Spleen (tissue), 11 donors: Measurements from ENCODE around the gene IGHMBP2. TPM values are rescaled to one million over a fixed set of nuclear protein-coding genes. Genes with fewer than 3 reads are reported as not detected.
A peak's percentile ranks its signal among the peaks of the same experiment; 100 is the strongest.

Experiments used
- DNase-seq: peaks from one replicate; pipeline ENCODE4 v3.0.0-alpha.2; 2020
- H3K27ac ChIP-seq, 8 donors: fragments of 200-600 bp; sonication (generic) in 7 of 8; 1 replicate in 4 of 8; 2 replicates in 4 of 8; pipeline versions ENCODE4 v1.5.0 to v1.8.0; 2016 to 2021; ENCODE audit warnings: inconsistent platforms in 4 of 8, mild to moderate bottlenecking in 4 of 8, moderate library complexity in 1 of 8
- H3K27me3 ChIP-seq, 7 donors: fragments of 200-600 bp; sonication (generic) in 6 of 7; replicated peaks in 1 of 7; 1 replicate in 4 of 7; 2 replicates in 3 of 7; pipeline versions ENCODE4 v1.5.0 to v1.8.0; 2016 to 2021; ENCODE audit warnings: inconsistent platforms in 3 of 7, mild to moderate bottlenecking in 1 of 7
- H3K36me3 ChIP-seq, 6 donors: fragments of 200-600 bp; sonication (generic) in 5 of 6; 1 replicate in 4 of 6; 2 replicates in 2 of 6; pipeline versions ENCODE4 v1.5.0 to v1.8.0; 2016 to 2021; ENCODE audit warnings: inconsistent platforms in 2 of 6
- H3K4me1 ChIP-seq, 6 donors: fragments of 200-600 bp; sonication (generic) in 5 of 6; 1 replicate in 3 of 6; 2 replicates in 3 of 6; pipeline versions ENCODE4 v1.5.0 to v1.8.0; 2016 to 2021; ENCODE audit warnings: inconsistent platforms in 3 of 6
- H3K4me3 ChIP-seq, 8 donors: fragments of 200-600 bp; sonication (generic) in 7 of 8; 1 replicate in 4 of 8; 2 replicates in 4 of 8; pipeline versions ENCODE4 v1.5.0 to v1.8.0; 2016 to 2021; ENCODE audit warnings: inconsistent platforms in 4 of 8, mild to moderate bottlenecking in 4 of 8, moderate library complexity in 2 of 8
- H3K9me3 ChIP-seq, 8 donors: fragments of 200-600 bp; sonication (generic) in 7 of 8; 1 replicate in 4 of 8; 2 replicates in 4 of 8; pipeline versions ENCODE4 v1.5.0 to v1.8.0; 2016 to 2021; ENCODE audit warnings: inconsistent platforms in 4 of 8
- POLR2A ChIP-seq, 3 donors: fragments of 450-650 bp; IDR thresholded peaks; one replicate each; pipeline ENCODE4 v1.5.1; 2017; ENCODE audit warnings: antibody characterized with exemption in 3 of 3, mild to moderate bottlenecking in 1 of 3
- POLR2AphosphoS5 ChIP-seq, 3 donors: sonication (generic); formaldehyde crosslinking; IDR thresholded peaks; one replicate each; pipeline ENCODE4 v1.5.1; 2017; ENCODE audit warnings: antibody characterized with exemption in 3 of 3
- WGBS, 5 donors: extraction: QIAGEN DNeasy Blood & Tissue Kit in 3 of 5; methylation state at CpG; one replicate each; pipeline versions ENCODE4 v1.1.5 to v1.1.7; 2013 to 2018; 5-methylcytosine and 5-hydroxymethylcytosine counted together
- intact Hi-C: fragments of 100-400 bp; cut with DNase I; formaldehyde crosslinking; loops from one replicate; pipeline ENCODE4 v1.15.0; 2023; ENCODE audit warnings: low total_unique reads
- polyA plus RNA-seq, 3 donors: library from polyadenylated mRNA; stranded (reverse); fragments of 200-250 nt; gene quantifications; one replicate each; pipeline ENCODE4 v1.2.1, GENCODE V29; 2013
- total RNA-seq, 7 donors: library from RNA; depleted of rRNA in 3 of 7; stranded (reverse); fragments of >200 nt in 3 of 7; fragmentation: NEBNext Ultra II Directional in 4 of 7; extraction: Animal tissue kit (Norgen Biotek cat#: 25700) in 4 of 7; gene quantifications; one replicate each; pipeline versions ENCODE4 v1.1.0 to v1.2.1, GENCODE V29; 2016 to 2021
- TF ChIP-seq, protein P1 (sequence below), 11 experiments: fragments of 200-600 bp in 7 of 11; fragments of 450-650 bp in 4 of 11; sonication (generic) in 4 of 11; IDR thresholded peaks in 8 of 11; conservative IDR thresholded peaks in 3 of 11; 1 replicate in 7 of 11; 2 replicates in 4 of 11; pipeline versions ENCODE4 v1.4.0 to v1.8.0; 2016 to 2021; ENCODE audit warnings: antibody characterized with exemption in 11 of 11, inconsistent platforms in 4 of 11, mild to moderate bottlenecking in 1 of 11
- donor health status: healthy with polysubstance abuse.
- donor health status: DM: no; HTN: no; CAD: no; lungs with moderate emphysema.
- donor health status: DM: no; HTN: no; CAD: no.
- donor health status: Bipolar disorder and iron deficiency.
- donor health status: healthy.
- donor health status: DM: no; HTN: no; CAD: no.
- donor health status: DM: yes; HTN: yes; CAD: no.

The IGHMBP2 gene
- total and polyA plus RNA-seq, 10 donors: 8.2 to 31.6 (median 24.6) TPM

DNA sequence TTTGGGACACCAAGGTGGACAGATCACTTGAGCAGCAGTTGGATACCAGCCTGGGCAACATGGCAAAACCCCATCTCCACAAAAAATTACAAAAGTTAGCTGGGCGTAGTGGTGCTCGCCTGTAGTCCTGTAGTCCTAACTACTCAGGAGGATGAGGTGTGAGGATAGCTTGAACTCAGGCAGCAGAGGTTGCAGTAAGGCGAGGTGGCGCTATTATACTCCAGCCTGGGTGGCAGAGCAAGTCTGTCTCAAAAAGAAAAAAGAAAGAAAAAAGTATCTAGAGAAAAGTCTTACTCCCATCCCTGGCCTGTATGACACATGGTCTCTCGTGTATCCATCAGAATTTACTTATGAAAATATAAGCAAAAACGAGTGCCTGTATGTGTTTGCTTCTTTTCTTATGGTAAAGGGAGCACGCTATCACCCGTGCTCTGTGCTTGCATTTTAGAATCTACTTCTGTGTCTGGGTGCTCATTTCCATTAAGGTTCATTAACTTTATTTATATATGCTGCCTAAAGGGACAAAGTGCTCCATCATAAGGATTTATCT is 46.6 kb upstream of the IGHMBP2 start:
- WGBS, 5 donors: 88 to 97% (median 90%) methylated on average over 8 of the region's 8 CpGs
- no peaks in the 10 kb centered on the region for H3K36me3 ChIP-seq
- no peak overlapping the region for H3K27ac ChIP-seq
- intact Hi-C loops: no loop called here
- H3K9me3 ChIP-seq: no peaks in the 10 kb centered on the region
- peaks cover 5 to 23% (median 16%) of the 10 kb centered on the region in 6 donors for H3K4me1 ChIP-seq
- H3K4me3 ChIP-seq: no peak overlapping the region
- H3K27me3 ChIP-seq: peaks cover 0 to 34% (median 13%) of the 10 kb centered on the region in 7 donors
- DNase-seq: peak; percentile 9
- TF ChIP-seq, protein P1, sequence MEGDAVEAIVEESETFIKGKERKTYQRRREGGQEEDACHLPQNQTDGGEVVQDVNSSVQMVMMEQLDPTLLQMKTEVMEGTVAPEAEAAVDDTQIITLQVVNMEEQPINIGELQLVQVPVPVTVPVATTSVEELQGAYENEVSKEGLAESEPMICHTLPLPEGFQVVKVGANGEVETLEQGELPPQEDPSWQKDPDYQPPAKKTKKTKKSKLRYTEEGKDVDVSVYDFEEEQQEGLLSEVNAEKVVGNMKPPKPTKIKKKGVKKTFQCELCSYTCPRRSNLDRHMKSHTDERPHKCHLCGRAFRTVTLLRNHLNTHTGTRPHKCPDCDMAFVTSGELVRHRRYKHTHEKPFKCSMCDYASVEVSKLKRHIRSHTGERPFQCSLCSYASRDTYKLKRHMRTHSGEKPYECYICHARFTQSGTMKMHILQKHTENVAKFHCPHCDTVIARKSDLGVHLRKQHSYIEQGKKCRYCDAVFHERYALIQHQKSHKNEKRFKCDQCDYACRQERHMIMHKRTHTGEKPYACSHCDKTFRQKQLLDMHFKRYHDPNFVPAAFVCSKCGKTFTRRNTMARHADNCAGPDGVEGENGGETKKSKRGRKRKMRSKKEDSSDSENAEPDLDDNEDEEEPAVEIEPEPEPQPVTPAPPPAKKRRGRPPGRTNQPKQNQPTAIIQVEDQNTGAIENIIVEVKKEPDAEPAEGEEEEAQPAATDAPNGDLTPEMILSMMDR (IDR thresholded peaks at IDR 0.05 in 8 of 11, conservative IDR thresholded peaks at IDR 0.05 in 3 of 11): no peak
- no peak for TF ChIP-seq POLR2A (IDR thresholded peaks at IDR 0.05)
- no peak for TF ChIP-seq POLR2AphosphoS5 (IDR thresholded peaks at IDR 0.05)

DNA sequence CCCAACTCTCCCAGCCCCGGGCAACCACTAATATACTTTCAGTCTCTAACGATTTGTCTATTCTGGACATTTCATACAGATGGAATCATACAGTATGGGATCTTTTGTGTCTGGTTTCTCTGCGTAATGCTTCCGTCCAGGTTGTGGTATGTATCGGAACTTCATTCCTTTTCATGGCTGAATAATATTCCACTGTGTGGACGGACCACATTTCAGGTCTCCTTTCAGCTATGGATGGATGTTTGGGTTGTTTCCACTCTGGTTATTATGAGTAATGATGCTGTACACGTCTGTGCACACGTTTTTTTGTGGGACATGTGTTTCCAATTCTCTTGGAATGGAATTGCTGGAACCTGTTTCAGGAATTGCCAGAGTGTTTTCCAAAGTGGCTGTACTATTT is 44.6 kb upstream of the IGHMBP2 start:
- intact Hi-C loops: no loop called here
- no peak for DNase-seq

DNA sequence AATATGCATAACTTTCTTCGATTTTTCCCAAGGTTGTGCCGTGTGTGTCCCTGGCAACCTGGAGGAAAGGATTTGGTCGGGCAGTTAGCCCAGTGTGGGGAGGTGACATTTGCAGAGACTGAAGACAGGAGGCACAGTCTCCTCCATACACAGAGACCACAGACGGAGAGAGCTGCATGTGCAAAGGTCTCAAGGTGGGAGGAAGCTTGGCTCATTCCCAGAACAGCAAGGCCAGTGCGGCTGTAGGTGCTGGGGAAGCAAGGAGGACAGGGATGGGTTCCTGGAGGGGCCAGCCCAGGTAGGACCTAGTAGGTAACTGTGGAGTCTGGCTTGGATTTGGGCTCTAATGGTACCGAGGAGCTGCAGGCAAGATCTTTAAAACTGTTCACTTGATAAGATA is 41.3 kb upstream of the IGHMBP2 start:
- Histone ChIP-seq H3K9me3 (peaks cover 0 to 16% (median 12%) of the 10 kb centered on the region in 8 donors), H3K4me1 (no peaks in the 10 kb centered on the region), H3K27ac (no peak overlapping the region), H3K27me3 (no peaks in the 10 kb centered on the region), H3K4me3 (no peak overlapping the region), H3K36me3 (no peaks in the 10 kb centered on the region)
- intact Hi-C loops: no loop called here
- TF ChIP-seq POLR2A (IDR thresholded peaks at IDR 0.05) (no peak), POLR2AphosphoS5 (IDR thresholded peaks at IDR 0.05) (no peak)
- TF ChIP-seq, protein P1 (IDR thresholded peaks at IDR 0.05 in 8 of 11, conservative IDR thresholded peaks at IDR 0.05 in 3 of 11): no peak
- 69 to 81% (median 75%) methylated on average over 6 of the region's 6 CpGs for WGBS, 5 donors
- DNase-seq: peak; percentile 21

More for the DNA sequence above, 44.6 kb upstream of the IGHMBP2 start:
- peaks cover 0 to 19% (median 12%) of the 10 kb centered on the region in 7 donors for H3K27me3 ChIP-seq
- TF ChIP-seq POLR2AphosphoS5 (IDR thresholded peaks at IDR 0.05) (no peak), POLR2A (IDR thresholded peaks at IDR 0.05) (no peak)
- TF ChIP-seq, protein P1 (IDR thresholded peaks at IDR 0.05 in 8 of 11, conservative IDR thresholded peaks at IDR 0.05 in 3 of 11): no peak
- no peak overlapping the region for H3K4me3 ChIP-seq
- H3K27ac ChIP-seq: no peak overlapping the region
- no peaks in the 10 kb centered on the region for H3K36me3 ChIP-seq
- H3K9me3 ChIP-seq: peaks cover 0 to 12% (median 9%) of the 10 kb centered on the region in 8 donors
- WGBS, 5 donors: 86 to 91% (median 86%) methylated on average over 8 of the region's 8 CpGs
- H3K4me1 ChIP-seq: peaks cover 5 to 21% (median 15%) of the 10 kb centered on the region in 6 donors

DNA sequence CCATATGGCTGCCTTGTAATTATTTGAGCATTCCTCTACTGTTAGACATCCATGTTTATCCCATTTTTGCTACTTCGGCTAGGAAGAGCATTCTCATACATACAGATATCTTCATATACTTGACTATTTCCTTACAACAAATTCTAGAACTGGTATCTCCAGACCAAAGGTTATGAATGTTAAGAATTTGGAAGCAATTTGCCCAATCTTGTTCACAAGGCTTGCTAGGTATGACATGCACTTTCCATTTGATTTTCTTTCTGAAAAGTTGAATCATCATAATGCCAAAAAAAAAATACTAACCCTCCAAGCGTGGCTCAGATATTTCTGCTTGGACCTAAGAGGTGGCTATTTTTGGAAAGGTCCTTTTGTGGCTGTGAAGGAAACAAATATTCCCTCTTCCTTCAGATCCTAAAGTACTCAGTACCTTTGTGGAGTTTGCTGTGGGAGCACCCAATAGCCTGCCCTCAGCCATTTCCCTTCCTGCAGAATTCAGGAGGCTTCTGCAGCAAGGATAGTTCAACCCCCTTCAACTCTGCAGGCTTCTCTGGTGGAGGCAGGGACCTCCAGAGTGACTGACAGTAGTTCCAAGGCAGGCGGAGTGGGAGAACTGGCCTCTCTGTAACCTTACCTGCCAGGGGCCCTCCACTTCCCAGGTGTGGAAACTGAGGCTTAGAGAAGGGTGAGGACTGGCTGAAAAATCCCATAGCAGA is 40.0 kb upstream of the IGHMBP2 start:
- DNase-seq: no peak
- H3K27ac ChIP-seq: no peak overlapping the region
- H3K27me3 ChIP-seq: no peaks in the 10 kb centered on the region
- H3K4me3 ChIP-seq: no peak overlapping the region
- H3K4me1 ChIP-seq: no peaks in the 10 kb centered on the region
- no peaks in the 10 kb centered on the region for H3K36me3 ChIP-seq
- TF ChIP-seq POLR2A (IDR thresholded peaks at IDR 0.05) (no peak), POLR2AphosphoS5 (IDR thresholded peaks at IDR 0.05) (no peak)
- TF ChIP-seq, protein P1 (IDR thresholded peaks at IDR 0.05 in 8 of 11, conservative IDR thresholded peaks at IDR 0.05 in 3 of 11): no peak
- peaks cover 0 to 16% (median 12%) of the 10 kb centered on the region in 8 donors for H3K9me3 ChIP-seq
- intact Hi-C loops: no loop called here
- WGBS, 5 donors: 87 to 98% (median 93%) methylated on average over 2 to 3 of the region's 3 CpGs
